ENCODE results near the gene ANKRD13B.

The ANKRD13B gene

DNA sequence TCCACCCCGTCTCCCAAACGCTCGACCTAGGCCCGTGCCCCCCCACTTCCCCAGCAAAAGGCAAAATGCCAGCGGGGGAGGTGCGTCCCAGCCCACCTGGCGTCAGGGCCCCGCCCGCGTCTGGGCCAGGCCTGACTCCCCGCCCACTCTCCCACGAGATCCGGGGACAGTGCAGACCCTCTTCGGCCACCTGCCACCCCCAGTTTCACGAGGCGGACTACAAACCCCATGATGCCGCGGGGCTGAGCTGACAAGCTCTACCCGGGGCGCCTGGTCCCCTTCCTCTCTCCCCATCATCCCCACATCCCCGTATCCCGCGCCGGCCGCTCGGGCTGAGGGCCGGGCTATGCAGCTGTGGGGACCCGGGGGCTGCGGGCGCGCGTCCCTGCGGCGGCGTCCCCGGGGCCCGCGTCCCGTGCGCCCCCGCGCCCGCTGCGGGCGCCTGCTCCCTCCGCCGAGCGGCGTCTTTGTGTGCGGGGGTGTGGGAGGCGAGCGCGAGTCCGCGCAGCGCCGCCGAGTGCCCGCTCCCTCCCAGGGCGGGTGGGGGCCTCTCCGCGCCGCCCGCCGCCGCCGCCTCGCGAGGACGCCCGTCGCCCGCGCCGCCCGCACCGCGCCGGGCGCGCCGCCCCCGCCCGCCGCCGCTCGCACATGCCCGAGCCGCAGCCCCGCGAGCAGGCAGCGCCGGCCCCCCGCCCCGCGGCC, at the start of gene ANKRD13B:
ANKRD13B (plus strand) TSS at position 283 of the 702 bp plus-strand sequence. CDS start 490 bp downstream, outside the sequence.
- peak within 1 kb of the TSS; percentile 55 for H3K4me3 ChIP-seq (ENCODE audit: control insufficient read depth, low read depth, low read length)
- no peak for DNase-seq (ENCODE audit: low read depth)
- TF ChIP-seq CTCF (IDR thresholded peaks at IDR 0.05; ENCODE audit: control insufficient read depth, insufficient read depth, low read depth, low read length, missing control alignments) = no peak

- TF ChIP-seq CTCF (IDR thresholded peaks at IDR 0.05; ENCODE audit: control insufficient read depth, insufficient read depth, low read depth, low read length, missing control alignments) = no peak
- DNase-seq (ENCODE audit: low read depth) = no peak
These were observed 48.9 kb upstream of the ANKRD13B start for GRCh38 chr17:29544066-29544465.

DNA sequence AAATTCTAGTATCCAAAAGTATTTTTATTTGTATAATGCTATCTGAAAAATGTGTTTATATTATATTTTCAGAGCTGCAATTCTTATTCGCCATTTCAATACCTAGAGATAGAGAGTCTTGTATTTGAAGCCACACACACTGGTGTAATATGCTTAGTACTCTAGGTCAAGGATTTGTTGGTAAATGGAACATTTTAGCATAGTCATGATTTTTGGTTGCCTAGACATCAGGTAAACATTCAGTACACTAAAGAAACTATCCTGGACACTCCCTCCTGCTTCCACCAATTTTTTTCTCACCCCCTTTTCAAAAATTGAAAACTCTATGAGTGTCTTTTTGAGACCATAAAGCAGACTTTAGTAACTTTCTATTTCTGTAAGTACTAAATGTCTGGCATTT, 46.8 kb upstream of the ANKRD13B start:
- no peak for DNase-seq (ENCODE audit: low read depth)
- TF ChIP-seq CTCF (IDR thresholded peaks at IDR 0.05; ENCODE audit: control insufficient read depth, insufficient read depth, low read depth, low read length, missing control alignments) = no peak
- no peak overlapping the region for H3K4me3 ChIP-seq (ENCODE audit: control insufficient read depth, low read depth, low read length)

More at GRCh38 chr17:29544066-29544465, 48.9 kb upstream of the ANKRD13B start:
- H3K4me3 ChIP-seq (ENCODE audit: control insufficient read depth, low read depth, low read length) = no peak overlapping the region

- DNase-seq (ENCODE audit: low read depth) = no peak
- TF ChIP-seq CTCF (IDR thresholded peaks at IDR 0.05; ENCODE audit: control insufficient read depth, insufficient read depth, low read depth, low read length, missing control alignments) = no peak
- no peak overlapping the region for H3K4me3 ChIP-seq (ENCODE audit: control insufficient read depth, low read depth, low read length)
These were observed 46.1 kb upstream of the ANKRD13B start for GRCh38 chr17:29546830-29547229.

DNA sequence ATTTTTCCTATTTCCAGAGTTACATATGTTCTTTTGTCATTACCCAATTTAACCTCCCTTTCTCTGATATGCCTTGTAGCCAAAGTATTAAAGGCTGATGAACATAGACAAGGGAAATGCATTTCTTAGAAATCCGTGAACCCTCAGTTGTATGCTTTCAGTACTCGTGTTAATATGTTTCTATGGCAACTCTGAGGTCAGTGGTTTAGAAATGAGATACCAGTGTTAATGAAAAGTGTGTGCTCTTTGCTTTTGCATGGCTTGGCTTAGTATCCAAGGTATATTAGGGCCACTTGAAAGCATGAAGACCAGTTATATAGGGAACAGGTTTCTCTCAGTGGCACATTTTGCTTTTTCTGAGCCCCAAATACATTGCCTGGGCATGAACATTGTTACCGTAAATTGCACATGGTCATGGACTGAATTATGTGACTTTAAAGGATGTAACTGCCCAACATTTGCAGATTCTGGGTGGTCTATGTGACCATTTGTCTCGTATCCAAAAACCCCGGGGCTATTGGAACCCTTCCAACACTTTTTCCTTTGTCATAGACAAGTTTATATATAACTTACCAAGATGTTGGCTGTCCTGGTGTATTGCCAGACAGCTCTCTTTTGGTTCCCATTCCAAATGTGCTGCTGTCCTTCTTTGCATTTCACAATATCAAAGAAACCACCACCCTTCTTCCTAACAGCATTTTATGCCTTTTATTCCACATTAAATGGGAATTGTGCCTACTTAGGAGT, 43.6 kb upstream of the ANKRD13B start:
- TF ChIP-seq CTCF (IDR thresholded peaks at IDR 0.05; ENCODE audit: control insufficient read depth, insufficient read depth, low read depth, low read length, missing control alignments) = no peak
- no peak overlapping the region for H3K4me3 ChIP-seq (ENCODE audit: control insufficient read depth, low read depth, low read length)
- no peak for DNase-seq (ENCODE audit: low read depth)

- H3K4me3 ChIP-seq (ENCODE audit: control insufficient read depth, low read depth, low read length) = no peak overlapping the region
- TF ChIP-seq CTCF (IDR thresholded peaks at IDR 0.05; ENCODE audit: control insufficient read depth, insufficient read depth, low read depth, low read length, missing control alignments) = no peak
- no peak for DNase-seq (ENCODE audit: low read depth)
These were observed 37.1 kb upstream of the ANKRD13B start for GRCh38 chr17:29555840-29556239.

Data from AG09309 (cell line).